Measurements from ENCODE around the gene KCNC1.

Gene KCNC1

GRCh38 chr11:17730608-17731462 is 3.7 kb upstream of the KCNC1 start:
- Histone ChIP-seq H3K9me3 (ENCODE audit: low read depth, low read length) (no peaks in the 10 kb centered on the region), H3K36me3 (ENCODE audit: insufficient read depth, low read length) (no peaks in the 10 kb centered on the region), H3K27ac (no peak overlapping the region), H3K9ac (ENCODE audit: insufficient read length) (no peak overlapping the region), H3K4me3 (no peak overlapping the region)
- no peak for TF ChIP-seq POLR2AphosphoS5 (IDR thresholded peaks at IDR 0.05; ENCODE audit: borderline replicate concordance, low read depth, low read length)
- no peak for DNase-seq (ENCODE audit: low read depth, low spot score)

DNA sequence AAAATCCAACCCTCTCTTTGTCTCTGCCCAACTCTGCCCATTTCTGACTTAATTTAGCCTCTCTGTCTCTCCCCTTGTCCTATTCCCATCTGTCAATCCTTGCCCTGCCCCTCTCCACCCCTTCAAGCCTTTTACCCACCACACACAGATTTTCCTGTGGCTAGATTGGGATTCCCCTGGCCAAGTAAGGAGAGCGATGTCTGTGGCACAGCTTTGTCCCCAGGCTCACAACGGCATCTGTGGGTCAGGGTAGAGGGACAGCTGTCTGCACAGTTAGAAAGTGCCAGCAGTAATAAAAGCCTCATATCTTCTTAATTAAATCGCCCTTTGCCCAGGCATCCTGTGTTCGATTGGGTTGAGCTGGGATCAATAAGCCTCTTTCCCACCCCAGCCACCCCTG is 1.3 kb upstream of the KCNC1 start:
- no peak for DNase-seq (ENCODE audit: low read depth, low spot score)
- H3K9ac ChIP-seq (ENCODE audit: insufficient read length) = no peak overlapping the region
- no peaks in the 10 kb centered on the region for H3K36me3 ChIP-seq (ENCODE audit: insufficient read depth, low read length)
- H3K4me3 ChIP-seq = no peak overlapping the region
- no peaks in the 10 kb centered on the region for H3K9me3 ChIP-seq (ENCODE audit: low read depth, low read length)
- H3K27ac ChIP-seq = no peak overlapping the region
- no peak for TF ChIP-seq EZH2 (IDR thresholded peaks at IDR 0.05)
- TF ChIP-seq POLR2AphosphoS5 (IDR thresholded peaks at IDR 0.05; ENCODE audit: borderline replicate concordance, low read depth, low read length) = no peak
- no peak for TF ChIP-seq FOXP2 (optimal IDR thresholded peaks at IDR 0.05; ENCODE audit: control extremely low read depth, extremely low read length, insufficient read depth)

DNA sequence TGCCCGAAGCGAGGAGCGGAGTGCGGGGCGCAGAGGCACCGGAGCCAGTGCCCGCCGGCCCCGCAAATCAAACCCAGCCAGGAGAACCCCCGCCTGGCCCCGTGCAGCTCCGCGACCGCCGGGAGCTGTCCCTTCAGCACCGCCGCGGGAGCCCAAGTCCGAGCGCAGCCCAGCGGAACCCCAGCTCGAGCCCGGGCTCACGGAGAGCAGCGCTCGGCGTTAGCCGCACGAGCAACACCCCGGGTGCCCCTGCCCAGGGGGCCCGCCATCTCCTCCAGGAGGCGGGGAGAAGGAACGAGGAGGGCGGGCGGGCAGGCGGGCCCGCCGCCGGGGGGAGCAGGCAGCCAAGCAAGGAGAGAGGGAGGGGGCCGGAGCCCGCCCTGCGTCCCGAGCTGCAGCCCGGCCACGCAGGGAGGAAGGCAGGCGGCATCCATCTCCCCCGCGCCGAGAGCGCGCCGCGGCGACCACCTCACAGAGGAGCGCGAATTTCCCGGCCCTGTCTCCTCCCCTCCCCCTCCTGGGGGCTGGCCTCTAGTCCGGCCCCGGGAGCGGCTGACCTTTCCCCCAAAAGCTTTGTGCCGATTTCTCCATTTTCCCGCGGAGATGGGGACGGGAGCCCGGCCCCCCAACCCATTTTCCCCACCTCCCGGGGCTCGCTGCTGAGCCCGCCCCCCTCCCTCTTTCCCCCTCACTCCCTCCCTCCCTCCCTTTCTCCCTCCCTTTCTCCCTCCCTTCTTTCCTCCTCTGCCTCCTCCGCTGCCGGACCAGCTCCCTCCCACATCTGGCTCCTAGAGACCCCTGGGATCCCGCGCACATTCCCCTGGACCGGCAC is 621 bp downstream of the KCNC1 start:
- no peaks in the 10 kb centered on the region for H3K36me3 ChIP-seq (ENCODE audit: insufficient read depth, low read length)
- H3K4me3 ChIP-seq = peak overlapping the region; percentile 49; the same call in 1 of the 2 replicates
- no peak overlapping the region for H3K9ac ChIP-seq (ENCODE audit: insufficient read length)
- H3K27ac ChIP-seq = no peak overlapping the region
- no peaks in the 10 kb centered on the region for H3K9me3 ChIP-seq (ENCODE audit: low read depth, low read length)
- DNase-seq (ENCODE audit: low read depth, low spot score) = no peak
- TF ChIP-seq FOXP2 (optimal IDR thresholded peaks at IDR 0.05; ENCODE audit: control extremely low read depth, extremely low read length, insufficient read depth) = no peak
- TF ChIP-seq EZH2 (IDR thresholded peaks at IDR 0.05) = no peak
- TF ChIP-seq POLR2AphosphoS5 (IDR thresholded peaks at IDR 0.05; ENCODE audit: borderline replicate concordance, low read depth, low read length) = no peak

DNA sequence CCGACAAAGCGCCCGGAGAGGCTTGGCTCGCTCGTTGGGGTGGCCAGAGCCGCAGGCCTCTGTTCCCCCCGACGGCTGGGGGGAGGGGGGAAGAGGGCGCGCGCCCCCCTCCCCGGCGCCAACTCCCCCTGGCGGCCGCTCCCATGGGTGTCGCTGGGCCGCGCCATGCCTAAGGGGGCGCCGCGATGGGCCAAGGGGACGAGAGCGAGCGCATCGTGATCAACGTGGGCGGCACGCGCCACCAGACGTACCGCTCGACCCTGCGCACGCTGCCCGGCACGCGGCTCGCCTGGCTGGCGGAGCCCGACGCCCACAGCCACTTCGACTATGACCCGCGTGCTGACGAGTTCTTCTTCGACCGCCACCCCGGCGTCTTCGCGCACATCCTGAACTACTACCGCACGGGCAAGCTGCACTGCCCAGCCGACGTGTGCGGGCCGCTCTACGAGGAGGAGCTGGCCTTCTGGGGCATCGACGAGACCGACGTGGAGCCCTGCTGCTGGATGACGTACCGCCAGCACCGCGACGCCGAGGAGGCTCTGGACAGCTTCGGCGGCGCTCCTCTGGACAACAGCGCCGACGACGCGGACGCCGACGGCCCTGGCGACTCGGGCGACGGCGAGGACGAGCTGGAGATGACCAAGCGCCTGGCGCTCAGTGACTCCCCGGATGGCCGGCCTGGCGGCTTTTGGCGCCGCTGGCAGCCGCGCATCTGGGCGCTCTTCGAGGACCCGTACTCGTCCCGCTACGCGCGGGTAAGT is 1.4 kb downstream of the KCNC1 start:
- H3K4me3 ChIP-seq = no peak overlapping the region
- H3K36me3 ChIP-seq (ENCODE audit: insufficient read depth, low read length) = no peaks in the 10 kb centered on the region
- no peak overlapping the region for H3K9ac ChIP-seq (ENCODE audit: insufficient read length)
- no peaks in the 10 kb centered on the region for H3K9me3 ChIP-seq (ENCODE audit: low read depth, low read length)
- TF ChIP-seq FOXP2 (optimal IDR thresholded peaks at IDR 0.05; ENCODE audit: control extremely low read depth, extremely low read length, insufficient read depth) = no peak
- peak; percentile 91 for TF ChIP-seq EZH2 (IDR thresholded peaks at IDR 0.05)
- H3K27ac ChIP-seq = no peak overlapping the region
- no peak for DNase-seq (ENCODE audit: low read depth, low spot score)

GRCh38 chr11:17736579-17736893 is 2.0 kb downstream of the KCNC1 start:
- H3K36me3 ChIP-seq (ENCODE audit: insufficient read depth, low read length) = no peaks in the 10 kb centered on the region

GRCh38 chr11:17736930-17737817 is 2.6 kb downstream of the KCNC1 start:
- Histone ChIP-seq H3K36me3 (ENCODE audit: insufficient read depth, low read length) (no peaks in the 10 kb centered on the region), H3K4me3 (no peak overlapping the region), H3K9ac (ENCODE audit: insufficient read length) (no peak overlapping the region), H3K27ac (no peak overlapping the region), H3K9me3 (ENCODE audit: low read depth, low read length) (no peaks in the 10 kb centered on the region)
- no peak for DNase-seq (ENCODE audit: low read depth, low spot score)
- TF ChIP-seq EZH2 (IDR thresholded peaks at IDR 0.05) = no peak
- no peak for TF ChIP-seq FOXP2 (optimal IDR thresholded peaks at IDR 0.05; ENCODE audit: control extremely low read depth, extremely low read length, insufficient read depth)
- no peak for TF ChIP-seq POLR2AphosphoS5 (IDR thresholded peaks at IDR 0.05; ENCODE audit: borderline replicate concordance, low read depth, low read length)

More at GRCh38 chr11:17736579-17736893, 2.0 kb downstream of the KCNC1 start:
- Histone ChIP-seq H3K9ac (ENCODE audit: insufficient read length) (no peak overlapping the region), H3K4me3 (no peak overlapping the region), H3K27ac (no peak overlapping the region), H3K9me3 (ENCODE audit: low read depth, low read length) (no peaks in the 10 kb centered on the region)
- TF ChIP-seq POLR2AphosphoS5 (IDR thresholded peaks at IDR 0.05; ENCODE audit: borderline replicate concordance, low read depth, low read length) (no peak), FOXP2 (optimal IDR thresholded peaks at IDR 0.05; ENCODE audit: control extremely low read depth, extremely low read length, insufficient read depth) (no peak), EZH2 (IDR thresholded peaks at IDR 0.05) (no peak)
- DNase-seq (ENCODE audit: low read depth, low spot score) = no peak

DNA sequence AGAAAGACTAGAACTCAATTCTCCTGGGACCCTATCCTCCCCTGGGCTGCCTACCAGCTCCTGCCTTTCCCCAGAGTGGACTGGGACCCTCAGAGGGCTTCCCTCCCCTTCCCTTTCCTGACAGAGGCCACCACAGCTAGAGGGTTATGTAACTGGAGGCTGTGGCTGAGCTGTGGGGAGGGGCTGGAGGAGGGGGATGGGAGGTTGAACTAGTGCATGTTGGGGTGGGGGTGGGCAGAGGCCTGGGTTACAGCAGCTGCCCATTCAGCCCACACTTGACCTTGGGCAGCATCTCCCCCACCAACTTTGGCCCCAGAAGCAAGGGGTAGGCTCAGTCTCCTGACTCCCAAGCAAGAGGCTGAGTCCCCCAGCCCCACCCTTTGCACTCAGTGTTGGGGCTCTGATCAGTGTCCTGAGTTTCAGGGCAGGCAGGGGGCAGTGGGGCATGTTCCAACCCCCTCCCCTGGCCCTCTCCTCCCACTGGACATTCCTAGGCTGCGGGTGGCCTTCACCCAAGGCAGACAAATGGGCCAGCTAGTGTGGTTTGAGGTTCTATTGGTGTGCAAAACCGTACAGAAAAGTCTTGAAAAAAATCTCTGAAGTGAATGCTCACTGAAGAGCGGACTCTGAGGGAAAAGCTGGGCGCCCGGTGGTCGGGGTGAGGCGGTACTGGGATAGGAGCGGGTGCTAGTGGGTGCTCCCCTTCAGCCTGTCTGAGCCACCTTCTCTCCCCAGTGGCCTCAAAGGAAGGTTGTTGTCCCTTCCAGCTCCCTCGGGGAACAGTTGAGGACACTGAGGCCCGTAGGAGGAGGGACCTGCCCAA is 3.8 kb downstream of the KCNC1 start:
- no peak overlapping the region for H3K4me3 ChIP-seq
- no peak for DNase-seq (ENCODE audit: low read depth, low spot score)

More for the DNA sequence above, 3.8 kb downstream of the KCNC1 start:
- no peak overlapping the region for H3K9ac ChIP-seq (ENCODE audit: insufficient read length)
- no peaks in the 10 kb centered on the region for H3K9me3 ChIP-seq (ENCODE audit: low read depth, low read length)
- H3K36me3 ChIP-seq (ENCODE audit: insufficient read depth, low read length) = no peaks in the 10 kb centered on the region
- no peak for TF ChIP-seq POLR2AphosphoS5 (IDR thresholded peaks at IDR 0.05; ENCODE audit: borderline replicate concordance, low read depth, low read length)
- TF ChIP-seq FOXP2 (optimal IDR thresholded peaks at IDR 0.05; ENCODE audit: control extremely low read depth, extremely low read length, insufficient read depth) = no peak
- no peak for TF ChIP-seq EZH2 (IDR thresholded peaks at IDR 0.05)
- H3K27ac ChIP-seq = no peak overlapping the region

All from SK-N-MC (cell line).